Ectodermal cell (in vitro differentiated cells): Measurements from ENCODE around the gene SNRPA.

ENCODE experiments used
- H3K27ac ChIP-seq: 2 replicates; pipeline ENCODE4 v1.7.0; 2013; ENCODE audit warnings: mild to moderate bottlenecking, low read depth, low read length; ENCODE audit not compliant: insufficient read depth, poor library complexity, severe bottlenecking
- H3K27me3 ChIP-seq: 2 replicates; pipeline ENCODE4 v1.7.0; 2013; ENCODE audit warnings: mild to moderate bottlenecking, low read length; ENCODE audit not compliant: insufficient read depth, control insufficient read depth, poor library complexity, severe bottlenecking
- H3K36me3 ChIP-seq: one replicate; pipeline ENCODE4 v1.7.0; 2013; ENCODE audit warnings: low read length; ENCODE audit not compliant: control insufficient read depth, insufficient read depth
- H3K4me1 ChIP-seq: one replicate; pipeline ENCODE4 v1.7.0; 2013; ENCODE audit warnings: low read length; ENCODE audit not compliant: control insufficient read depth, insufficient read depth
- H3K4me3 ChIP-seq: 2 replicates; pipeline ENCODE4 v1.7.0; 2013; ENCODE audit warnings: low read depth, low read length, control low read depth; ENCODE audit not compliant: insufficient read depth
- H3K9me3 ChIP-seq: 2 replicates; pipeline ENCODE4 v1.7.0; 2013; ENCODE audit warnings: mild to moderate bottlenecking, low read length, moderate library complexity; ENCODE audit not compliant: control insufficient read depth
- WGBS, 2 experiments: methylation state at CpG; one replicate each; pipeline ENCODE4 v1.1.7; 2013; ENCODE audit warnings: missing lambda C conversion rate in 2 of 2; 5-methylcytosine and 5-hydroxymethylcytosine counted together

The SNRPA gene

DNA sequence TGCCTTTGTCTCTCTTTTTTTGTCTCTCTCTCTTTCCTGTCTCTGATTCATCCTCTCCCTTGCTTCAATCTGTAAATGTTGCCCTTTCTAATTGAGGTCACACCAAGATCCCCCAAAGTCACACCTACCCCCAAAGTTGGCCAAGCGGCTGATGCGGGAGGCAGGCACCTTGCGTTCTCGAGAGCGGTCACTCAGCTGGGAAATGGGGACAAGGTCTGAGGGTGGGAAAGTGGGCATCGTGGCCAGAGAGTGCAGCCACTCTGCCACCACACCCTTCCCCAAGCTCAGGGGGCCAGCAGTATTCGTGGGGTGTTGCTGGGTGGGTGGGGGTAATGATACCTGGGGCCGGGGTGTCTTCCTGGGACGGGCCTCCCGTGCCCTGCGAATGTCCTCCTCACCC lies 37.1 kb upstream of the SNRPA start:
- H3K4me1 ChIP-seq = peaks cover 13% of the 10 kb centered on the region
- peaks cover 9% of the 10 kb centered on the region for H3K36me3 ChIP-seq
- H3K4me3 ChIP-seq = peak overlapping the region; percentile 93
- no peaks in the 10 kb centered on the region for H3K27me3 ChIP-seq
- no peaks in the 10 kb centered on the region for H3K9me3 ChIP-seq
- 93 to 98% methylated on average over 10 to 11 of the region's 11 CpGs for WGBS, 2 experiments
- no peak overlapping the region for H3K27ac ChIP-seq

DNA sequence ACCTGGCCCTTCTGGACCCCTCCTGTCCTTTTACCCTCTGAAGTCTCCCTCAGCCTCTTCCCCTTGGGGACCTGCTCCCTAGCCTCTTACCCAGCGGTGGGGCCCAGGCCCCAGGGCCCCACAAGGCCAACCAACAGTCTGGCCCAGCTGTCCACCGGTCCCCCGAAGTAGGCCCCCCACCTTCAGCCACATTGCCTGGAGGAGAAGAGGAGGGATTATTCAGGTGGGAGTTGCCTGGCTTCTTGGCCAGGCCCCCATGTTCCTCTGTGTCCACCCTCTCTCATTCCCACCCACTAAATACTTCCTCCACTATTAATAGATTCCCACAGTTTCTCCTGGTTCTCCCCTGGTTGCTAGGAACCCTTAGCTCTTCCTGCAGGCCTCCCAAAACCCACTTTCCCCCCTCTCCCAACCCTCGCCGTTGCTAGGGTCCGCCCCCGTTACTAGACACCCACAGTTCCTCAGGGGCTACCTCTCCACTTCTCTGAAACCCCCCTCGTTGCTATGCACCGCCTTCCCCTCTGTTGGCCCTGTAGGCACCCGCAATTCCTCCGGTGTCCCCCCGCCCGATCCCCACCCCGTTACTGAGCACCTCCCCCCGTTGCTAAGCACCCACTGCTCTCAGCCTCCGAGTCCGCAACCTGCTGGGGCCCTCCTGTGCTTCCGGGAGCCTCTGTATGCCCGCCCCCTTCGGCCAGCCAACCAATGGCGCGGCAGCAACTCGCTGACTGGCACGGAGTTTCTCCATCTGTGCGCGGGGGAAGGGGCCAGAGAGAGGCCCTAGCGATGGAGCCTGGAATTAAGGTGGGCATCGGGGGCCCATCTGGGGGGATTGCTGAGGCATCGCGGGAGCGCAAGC lies 36.3 kb upstream of the SNRPA start:
- H3K27me3 ChIP-seq = no peaks in the 10 kb centered on the region
- H3K27ac ChIP-seq = peak overlapping the region; percentile 52
- peaks cover 7% of the 10 kb centered on the region for H3K36me3 ChIP-seq
- H3K4me3 ChIP-seq = peak overlapping the region; percentile 93
- H3K4me1 ChIP-seq = peaks cover 13% of the 10 kb centered on the region
- H3K9me3 ChIP-seq = no peaks in the 10 kb centered on the region
- 6 to 8% methylated on average over 31 of the region's 31 CpGs for WGBS, 2 experiments

DNA sequence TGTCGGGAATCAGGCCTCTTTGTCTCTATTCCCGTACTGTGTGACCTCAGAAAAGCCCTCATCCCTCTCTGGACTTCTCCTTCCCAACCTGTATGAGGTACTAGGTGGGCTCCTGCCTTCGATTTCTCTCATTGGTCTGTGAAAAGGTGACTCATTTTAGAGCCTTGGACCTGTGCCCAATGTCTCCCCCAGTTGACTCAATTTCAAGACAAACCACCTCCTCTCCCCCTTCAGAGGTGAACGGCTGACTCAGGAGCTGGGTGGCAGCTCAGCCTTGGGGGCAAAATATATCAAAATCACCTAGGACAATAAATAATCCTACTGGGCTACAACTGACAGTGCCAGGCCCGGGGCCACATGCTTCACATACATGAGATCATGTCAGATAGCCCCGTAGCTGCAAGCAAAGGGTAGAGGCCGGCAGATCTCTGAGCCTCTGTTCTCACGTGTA lies 34.9 kb upstream of the SNRPA start:
- Histone ChIP-seq H3K4me1 (peaks cover 13% of the 10 kb centered on the region), H3K27ac (peak overlapping the region; percentile 77), H3K4me3 (peak overlapping the region; percentile 93), H3K9me3 (no peaks in the 10 kb centered on the region), H3K27me3 (no peaks in the 10 kb centered on the region), H3K36me3 (peaks cover 7% of the 10 kb centered on the region)
- WGBS, 2 experiments = 6 to 8% methylated on average over 8 of the region's 8 CpGs

DNA sequence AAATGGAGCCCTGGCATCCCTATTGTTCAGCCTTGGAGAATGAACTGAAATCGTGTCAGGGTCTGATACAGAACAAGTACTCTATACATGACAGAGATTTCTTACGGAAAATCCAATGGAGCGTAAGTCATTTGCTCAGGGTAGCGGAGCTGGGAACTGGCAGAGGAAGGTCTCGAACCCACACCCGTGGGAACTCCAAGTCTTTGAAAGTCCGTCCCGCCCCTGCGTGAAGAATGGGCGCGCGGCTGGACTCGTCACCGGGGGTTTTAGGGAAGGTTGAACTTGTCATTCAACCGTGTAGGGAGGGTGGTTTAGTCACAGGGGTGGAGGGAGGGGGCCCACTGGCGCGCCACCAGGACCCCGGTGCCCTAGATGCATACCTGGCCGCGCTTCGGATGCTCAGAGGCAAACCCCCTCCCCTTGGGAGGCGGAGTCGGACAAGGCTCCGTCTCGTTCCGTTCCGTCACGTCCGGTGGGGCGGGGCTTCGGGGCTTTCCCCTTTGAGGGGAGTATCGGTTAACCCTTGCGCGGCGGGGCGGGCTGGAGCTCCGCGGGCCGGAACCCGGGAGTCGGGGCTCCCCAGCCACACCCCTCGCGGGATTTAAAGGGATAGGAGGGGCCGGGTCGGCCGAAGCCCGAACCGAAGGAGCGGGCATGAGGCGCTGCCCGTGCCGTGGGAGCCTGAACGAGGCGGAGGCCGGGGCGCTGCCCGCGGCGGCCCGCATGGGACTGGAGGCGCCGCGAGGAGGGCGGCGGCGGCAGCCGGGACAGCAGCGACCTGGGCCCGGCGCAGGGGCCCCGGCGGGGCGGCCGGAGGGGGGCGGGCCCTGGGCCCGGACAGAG lies 34.3 kb upstream of the SNRPA start, which contains the start of the genes COQ8B and ITPKC:
COQ8B (minus strand) TSS at position 405 of the 843 bp plus-strand sequence. CDS start 2,254 bp downstream, outside the sequence.
ITPKC (plus strand) TSS at position 631 of the 843 bp plus-strand sequence; CDS start at position 655, 24 bp downstream.
- Histone ChIP-seq H3K9me3 (no peaks in the 10 kb centered on the region), H3K27me3 (no peaks in the 10 kb centered on the region), H3K4me3 (peak within 1 kb of the TSS; percentile 93), H3K4me1 (peaks cover 13% of the 10 kb centered on the region), H3K36me3 (peaks cover 7% of the 10 kb centered on the region), H3K27ac (peak within 1 kb of the TSS; percentile 77)
- WGBS, 2 experiments = 0 to 1% methylated on average over 76 of the region's 76 CpGs

DNA sequence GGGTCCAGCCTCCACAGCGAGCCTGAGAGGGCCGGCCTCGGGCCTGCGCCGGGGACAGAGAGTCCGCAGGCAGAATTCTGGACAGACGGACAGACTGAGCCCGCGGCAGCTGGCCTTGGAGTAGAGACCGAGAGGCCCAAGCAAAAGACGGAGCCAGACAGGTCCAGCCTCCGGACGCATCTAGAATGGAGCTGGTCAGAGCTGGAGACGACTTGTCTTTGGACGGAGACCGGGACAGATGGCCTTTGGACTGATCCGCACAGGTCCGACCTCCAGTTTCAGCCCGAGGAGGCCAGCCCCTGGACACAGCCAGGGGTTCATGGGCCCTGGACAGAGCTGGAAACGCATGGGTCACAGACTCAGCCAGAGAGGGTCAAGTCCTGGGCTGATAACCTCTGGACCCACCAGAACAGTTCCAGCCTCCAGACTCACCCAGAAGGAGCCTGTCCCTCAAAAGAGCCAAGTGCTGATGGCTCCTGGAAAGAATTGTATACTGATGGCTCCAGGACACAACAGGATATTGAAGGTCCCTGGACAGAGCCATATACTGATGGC lies 33.6 kb upstream of the SNRPA start:
- H3K36me3 ChIP-seq = peaks cover 6% of the 10 kb centered on the region
- H3K4me1 ChIP-seq = peaks cover 13% of the 10 kb centered on the region
- peak overlapping the region; percentile 93 for H3K4me3 ChIP-seq
- no peaks in the 10 kb centered on the region for H3K27me3 ChIP-seq
- H3K27ac ChIP-seq = peak overlapping the region; percentile 38
- H3K9me3 ChIP-seq = no peaks in the 10 kb centered on the region
- 2% methylated on average over 20 of the region's 20 CpGs for WGBS, 2 experiments

DNA sequence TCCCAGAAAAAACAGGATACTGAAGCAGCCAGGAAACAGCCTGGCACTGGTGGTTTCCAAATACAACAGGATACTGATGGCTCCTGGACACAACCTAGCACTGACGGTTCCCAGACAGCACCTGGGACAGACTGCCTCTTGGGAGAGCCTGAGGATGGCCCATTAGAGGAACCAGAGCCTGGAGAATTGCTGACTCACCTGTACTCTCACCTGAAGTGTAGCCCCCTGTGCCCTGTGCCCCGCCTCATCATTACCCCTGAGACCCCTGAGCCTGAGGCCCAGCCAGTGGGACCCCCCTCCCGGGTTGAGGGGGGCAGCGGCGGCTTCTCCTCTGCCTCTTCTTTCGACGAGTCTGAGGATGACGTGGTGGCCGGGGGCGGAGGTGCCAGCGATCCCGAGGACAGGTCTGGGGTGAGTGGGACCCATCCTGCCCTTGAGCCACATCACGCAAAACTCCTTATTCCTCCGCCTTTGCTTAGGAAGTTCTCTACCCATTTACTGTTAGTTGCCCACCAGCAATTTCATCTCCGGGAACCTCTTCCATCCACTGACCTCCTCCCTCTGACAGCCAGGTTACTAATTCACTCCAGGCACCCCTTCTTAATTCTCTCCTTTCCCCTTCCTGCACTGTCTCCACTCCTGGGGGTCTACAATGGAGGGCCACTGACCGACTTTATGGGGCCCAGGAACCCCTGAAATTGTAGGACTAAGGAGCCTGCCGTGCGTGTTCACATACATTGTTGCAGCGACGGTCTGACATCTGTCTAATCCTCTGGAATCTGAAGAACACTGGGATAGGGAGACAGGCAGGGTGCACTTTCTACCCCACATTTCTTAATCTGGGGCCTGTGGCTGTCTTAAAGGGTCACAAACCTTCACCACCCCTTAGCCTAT lies 32.9 kb upstream of the SNRPA start:
- Histone ChIP-seq H3K9me3 (no peaks in the 10 kb centered on the region), H3K4me1 (peaks cover 13% of the 10 kb centered on the region), H3K4me3 (peak overlapping the region; percentile 93), H3K27me3 (no peaks in the 10 kb centered on the region), H3K36me3 (no peaks in the 10 kb centered on the region), H3K27ac (no peak overlapping the region)
- 23% methylated on average over 20 of the region's 20 CpGs for WGBS, 2 experiments

DNA sequence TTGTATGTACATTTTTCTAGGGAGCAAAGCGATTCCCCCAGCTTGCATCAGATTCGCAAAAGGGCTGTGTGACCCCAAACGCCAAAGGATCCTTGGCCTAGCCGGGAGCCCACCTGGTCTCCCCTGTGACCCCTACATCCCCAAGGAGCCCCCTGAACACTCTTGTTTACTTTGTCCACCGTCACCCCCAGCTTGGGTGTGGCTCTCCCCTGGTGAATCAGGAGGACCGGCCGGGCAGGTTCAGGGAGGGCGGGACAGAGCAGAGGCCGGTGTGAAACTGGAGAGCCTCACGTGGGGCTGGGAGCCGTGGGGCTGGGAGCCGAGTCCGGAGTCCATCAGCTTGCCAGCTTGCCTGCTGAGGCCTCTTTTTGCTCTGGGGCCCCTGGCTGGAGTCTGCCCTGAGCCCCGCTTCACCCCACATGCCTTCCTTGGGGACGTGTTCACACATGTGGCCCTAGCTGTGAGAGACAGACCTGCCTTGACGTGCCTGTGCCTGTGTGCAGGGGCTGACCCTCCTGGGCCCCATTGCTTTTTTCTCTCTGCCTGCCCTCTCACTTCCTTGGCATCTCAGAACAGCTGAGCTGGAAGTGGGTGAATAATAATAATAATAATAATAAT lies 32.1 kb upstream of the SNRPA start:
- Histone ChIP-seq H3K9me3 (no peaks in the 10 kb centered on the region), H3K36me3 (no peaks in the 10 kb centered on the region), H3K4me3 (peak overlapping the region; percentile 93), H3K27ac (no peak overlapping the region), H3K4me1 (peaks cover 13% of the 10 kb centered on the region), H3K27me3 (no peaks in the 10 kb centered on the region)
- WGBS, 2 experiments = 15% methylated on average over 16 of the region's 16 CpGs

DNA sequence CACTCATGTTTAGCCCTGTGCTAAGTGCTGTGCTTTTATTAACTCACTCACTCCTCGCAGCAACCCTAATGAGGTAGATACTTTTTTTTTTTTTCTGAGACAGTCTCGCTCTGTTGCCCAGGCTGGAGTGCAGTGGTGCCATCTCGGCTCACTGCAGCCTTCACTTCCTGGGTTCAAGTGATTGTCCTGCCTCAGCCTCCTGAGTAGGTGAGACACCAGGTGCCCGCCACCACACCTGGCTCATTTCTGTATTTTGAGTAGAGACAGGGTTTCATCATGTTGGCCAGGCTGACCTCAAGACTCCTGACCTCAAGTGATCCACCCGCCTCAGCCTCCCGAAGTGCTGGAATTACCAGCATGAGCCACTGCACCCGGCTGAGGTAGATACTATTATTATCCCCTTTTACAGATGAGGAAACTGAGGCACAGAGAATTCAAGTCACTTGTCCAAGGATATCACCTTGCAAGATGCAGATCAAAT lies 31.5 kb upstream of the SNRPA start:
- H3K36me3 ChIP-seq = no peaks in the 10 kb centered on the region
- no peak overlapping the region for H3K27ac ChIP-seq
- H3K27me3 ChIP-seq = no peaks in the 10 kb centered on the region
- no peak overlapping the region for H3K4me3 ChIP-seq
- WGBS, 2 experiments = 87 to 89% methylated on average over 7 of the region's 7 CpGs
- H3K9me3 ChIP-seq = no peaks in the 10 kb centered on the region
- H3K4me1 ChIP-seq = peaks cover 9% of the 10 kb centered on the region

DNA sequence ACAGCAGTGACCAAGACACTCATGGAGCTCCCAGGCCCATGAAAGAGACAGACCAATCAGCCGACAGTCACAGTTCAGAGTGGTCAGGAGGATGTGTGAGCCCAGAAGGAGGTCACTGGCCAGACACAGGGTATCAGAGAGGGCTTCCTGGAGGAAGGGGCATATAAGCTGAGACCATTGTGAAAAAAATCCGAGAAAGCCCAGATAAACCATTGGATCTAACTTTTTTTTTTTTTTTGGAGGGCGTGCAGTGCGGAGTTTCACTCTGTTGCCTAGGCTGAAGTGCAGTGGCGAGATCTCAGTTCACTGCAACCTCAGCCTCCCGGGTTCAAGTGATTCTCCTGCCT lies 29.9 kb upstream of the SNRPA start:
- no peak overlapping the region for H3K27ac ChIP-seq
- H3K4me1 ChIP-seq = peaks cover 6% of the 10 kb centered on the region
- no peaks in the 10 kb centered on the region for H3K27me3 ChIP-seq
- WGBS, 2 experiments = 86 to 91% methylated on average over 6 of the region's 6 CpGs
- H3K4me3 ChIP-seq = no peak overlapping the region
- H3K36me3 ChIP-seq = peaks cover 3% of the 10 kb centered on the region
- H3K9me3 ChIP-seq = no peaks in the 10 kb centered on the region
